Activated CD8-positive, alpha-beta memory T cell treated with anti-CD3 and anti-CD28 coated beads, Interleukin-2, amount 50 U/mL, for 4 hours (primary cell): ENCODE measurements around the gene PTGFRN.
"Not testable (repeated sequence)": the region's sequence is repeated elsewhere in the genome, so short reads cannot be mapped to it uniquely, and the experiment has no call there.

Experiments
- DNase-seq: peaks from one replicate; pipeline ENCODE4 v3.0.0-alpha.2; 2020

PTGFRN gene

GRCh38 chr1:116947092-116947860 lies 37.6 kb downstream of the PTGFRN start:
- DNase-seq = no peak

GRCh38 chr1:116948046-116948445 lies 38.3 kb downstream of the PTGFRN start:
- DNase-seq = no peak

GRCh38 chr1:116948642-116949041 lies 38.9 kb downstream of the PTGFRN start:
- DNase-seq = no peak

DNA sequence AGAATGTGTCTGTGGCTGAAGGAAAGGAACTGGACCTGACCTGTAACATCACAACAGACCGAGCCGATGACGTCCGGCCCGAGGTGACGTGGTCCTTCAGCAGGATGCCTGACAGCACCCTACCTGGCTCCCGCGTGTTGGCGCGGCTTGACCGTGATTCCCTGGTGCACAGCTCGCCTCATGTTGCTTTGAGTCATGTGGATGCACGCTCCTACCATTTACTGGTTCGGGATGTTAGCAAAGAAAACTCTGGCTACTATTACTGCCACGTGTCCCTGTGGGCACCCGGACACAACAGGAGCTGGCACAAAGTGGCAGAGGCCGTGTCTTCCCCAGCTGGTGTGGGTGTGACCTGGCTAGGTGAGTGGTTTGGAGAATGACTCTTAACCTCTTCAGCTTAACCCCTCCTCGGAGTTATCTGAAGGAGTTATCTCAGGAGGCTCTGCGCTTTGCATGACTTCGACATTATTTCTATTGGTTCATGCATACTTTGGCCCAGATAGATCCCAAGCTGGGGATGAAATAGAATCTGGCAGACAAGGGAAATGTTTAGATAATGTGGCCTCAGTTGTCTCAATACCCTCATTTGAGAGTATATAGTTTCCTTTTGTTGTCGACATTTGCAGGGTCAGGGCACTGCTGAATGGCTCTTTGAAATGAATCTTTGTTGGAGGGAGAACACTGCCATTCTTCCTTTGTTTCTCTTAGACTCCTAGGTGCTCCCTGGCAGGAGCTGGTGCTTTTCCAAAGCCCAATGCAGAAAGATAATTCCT lies 39.7 kb downstream of the PTGFRN start:
- DNase-seq = no peak

GRCh38 chr1:116950517-116951199 lies 40.9 kb downstream of the PTGFRN start:
- DNase-seq = no peak

- DNase-seq = no peak
Measured at GRCh38 chr1:116951200-116951935, 41.7 kb downstream of the PTGFRN start.

GRCh38 chr1:116952738-116953275 lies 43.1 kb downstream of the PTGFRN start:
- DNase-seq = no peak

DNA sequence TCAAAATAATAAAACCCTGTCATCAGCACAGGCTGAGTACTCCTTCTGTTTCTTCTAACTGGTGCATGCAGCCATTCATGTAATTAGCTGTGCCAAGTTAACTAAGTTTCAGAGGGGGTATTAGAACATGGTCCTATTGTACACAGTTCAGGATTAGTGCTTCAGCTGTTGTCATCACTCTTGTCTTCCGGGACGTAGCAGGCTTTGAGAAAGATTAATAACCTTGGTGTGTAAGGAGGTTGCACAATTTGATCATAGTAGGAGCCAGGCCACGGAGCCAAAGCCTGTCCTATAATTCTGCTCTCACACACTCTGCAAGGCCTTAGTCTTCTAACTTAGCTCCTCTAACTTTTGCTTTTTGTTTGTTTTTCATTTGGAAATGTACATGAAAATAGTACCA lies 44.7 kb downstream of the PTGFRN start:
- DNase-seq = no peak

DNA sequence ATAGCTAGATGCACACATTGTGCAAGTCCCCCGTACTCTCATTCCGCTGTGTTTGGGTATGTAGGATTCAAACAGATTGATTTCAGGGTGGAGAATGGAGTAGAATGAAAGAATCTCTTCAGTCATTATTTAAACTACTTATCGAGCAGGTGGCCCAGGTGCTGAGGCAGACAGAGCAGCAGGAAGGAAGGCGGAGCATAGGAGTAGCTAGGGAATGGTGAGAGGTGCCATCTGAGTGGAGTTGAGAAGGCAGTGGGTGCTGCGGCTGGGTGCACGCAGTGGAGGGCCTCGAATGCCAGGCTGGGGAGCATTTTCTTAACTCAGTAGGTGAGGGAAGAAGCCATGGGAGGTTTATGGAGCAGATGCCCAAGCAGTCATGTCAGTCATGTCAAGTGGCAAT lies 46.7 kb downstream of the PTGFRN start:
- no peak for DNase-seq

DNA sequence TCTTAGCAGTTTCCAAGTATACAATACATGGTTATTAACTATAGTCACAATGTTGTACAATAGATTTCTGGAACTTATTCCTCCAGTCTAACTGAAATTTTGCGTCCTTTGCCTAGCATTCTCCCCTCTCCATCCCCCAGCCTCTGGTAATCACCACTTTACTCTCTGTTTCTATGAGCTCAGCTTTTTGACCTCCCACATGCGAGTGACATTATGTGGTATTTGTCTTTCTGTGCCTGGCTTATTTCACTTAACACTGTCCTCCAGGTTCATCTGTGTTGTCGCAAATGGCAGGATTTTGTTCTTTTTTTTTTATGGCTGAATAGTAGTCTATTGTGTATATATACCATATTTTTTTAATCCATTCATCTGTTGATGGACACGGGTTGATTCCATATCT lies 47.9 kb downstream of the PTGFRN start:
- no peak for DNase-seq

- DNase-seq = no peak
Measured at GRCh38 chr1:116958110-116958509, 48.4 kb downstream of the PTGFRN start.

- DNase-seq = no peak
Measured at GRCh38 chr1:116958977-116959376, 49.3 kb downstream of the PTGFRN start.

DNA sequence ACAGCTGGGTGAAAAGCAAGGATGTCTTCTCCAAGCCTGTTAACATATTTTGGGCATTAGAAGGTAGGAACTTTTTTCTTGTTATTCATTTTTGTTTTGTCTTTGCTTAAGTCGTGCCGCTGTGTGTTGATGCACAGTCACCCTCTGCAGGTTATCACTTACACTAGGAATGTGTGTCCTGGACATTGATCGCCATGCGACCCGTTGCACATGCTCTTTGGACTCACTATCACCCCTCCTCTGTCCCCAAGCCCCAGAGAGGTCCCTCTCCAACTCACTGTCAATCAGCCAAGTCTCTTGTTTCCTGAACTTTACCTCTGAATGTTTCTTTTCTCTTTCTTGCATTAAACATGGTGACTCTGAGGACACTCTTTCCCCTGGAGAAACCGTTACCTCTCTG lies 51.9 kb downstream of the PTGFRN start:
- DNase-seq = no peak

GRCh38 chr1:116962987-116963639 lies 53.4 kb downstream of the PTGFRN start:
- no peak for DNase-seq

- no peak for DNase-seq
Measured at GRCh38 chr1:116966791-116967190, 57.1 kb downstream of the PTGFRN start.

DNA sequence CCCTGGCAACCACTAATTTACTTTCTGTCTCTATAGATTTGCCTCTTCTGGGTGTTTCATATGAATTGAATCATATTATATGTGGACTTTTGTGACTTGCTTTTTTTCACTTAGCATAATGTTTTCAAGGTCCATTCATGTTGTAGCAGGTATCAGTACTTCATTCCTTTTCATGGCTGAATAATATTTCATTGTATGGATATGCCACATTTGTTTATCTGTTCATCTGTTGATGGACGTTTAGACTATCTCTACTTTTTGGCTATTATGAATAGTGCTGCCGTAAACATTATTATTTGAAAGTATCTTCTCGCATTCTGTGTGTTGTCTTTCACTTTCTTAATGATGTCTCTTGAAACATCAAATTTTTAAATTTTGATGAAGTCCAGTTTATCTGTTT lies 59.0 kb downstream of the PTGFRN start:
- no peak for DNase-seq

DNA sequence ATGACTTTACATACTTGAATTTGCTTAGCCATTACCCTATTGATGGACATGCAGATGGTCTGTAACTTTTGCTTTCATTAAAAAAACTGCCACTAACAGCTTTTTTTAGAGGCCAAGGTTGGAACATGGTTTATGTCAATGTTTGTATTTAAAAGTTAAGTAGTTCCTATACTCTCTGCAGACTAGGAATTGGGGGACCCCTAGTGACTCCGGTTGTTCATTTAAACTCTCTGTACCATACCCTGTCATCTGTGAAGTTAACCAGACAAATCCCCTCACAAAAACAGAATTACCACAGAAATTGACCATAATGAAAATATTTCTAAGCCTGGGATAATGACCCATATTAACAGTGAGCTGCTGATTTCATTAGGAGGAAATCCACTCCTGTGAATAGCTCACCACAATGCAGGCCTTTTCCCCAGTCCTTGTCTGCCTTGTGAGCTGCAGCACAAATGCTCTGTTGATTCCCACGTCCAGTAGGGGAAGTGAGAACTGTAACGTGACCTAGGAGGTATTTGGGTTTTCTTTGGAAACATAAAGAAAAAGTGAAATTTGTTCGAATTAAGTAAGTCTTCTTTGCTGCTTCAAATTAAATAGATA lies 61.6 kb downstream of the PTGFRN start:
- no peak for DNase-seq

- DNase-seq = no peak
Measured at GRCh38 chr1:116971965-116972673, 62.4 kb downstream of the PTGFRN start.

DNA sequence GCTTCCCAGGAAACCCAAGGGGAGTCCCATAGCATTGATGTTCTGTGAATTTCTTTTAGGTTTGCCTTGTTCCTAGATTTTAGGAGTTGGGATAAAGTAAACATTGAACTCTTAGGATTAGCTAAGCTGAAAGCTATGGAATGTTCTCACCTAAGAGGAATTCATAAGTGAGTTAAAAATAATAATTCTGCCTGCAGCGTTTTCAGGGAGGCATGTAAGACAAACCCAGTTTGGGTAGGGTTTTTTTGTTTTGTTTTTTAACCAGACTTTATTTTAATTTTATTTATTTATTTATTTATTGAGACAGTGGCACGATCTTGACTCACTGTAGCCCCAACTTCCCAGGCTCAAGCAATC lies 62.9 kb downstream of the PTGFRN start:
- DNase-seq = no peak

GRCh38 chr1:116980309-116980708 lies 70.6 kb downstream of the PTGFRN start:
- not testable (repeated sequence) for DNase-seq

DNA sequence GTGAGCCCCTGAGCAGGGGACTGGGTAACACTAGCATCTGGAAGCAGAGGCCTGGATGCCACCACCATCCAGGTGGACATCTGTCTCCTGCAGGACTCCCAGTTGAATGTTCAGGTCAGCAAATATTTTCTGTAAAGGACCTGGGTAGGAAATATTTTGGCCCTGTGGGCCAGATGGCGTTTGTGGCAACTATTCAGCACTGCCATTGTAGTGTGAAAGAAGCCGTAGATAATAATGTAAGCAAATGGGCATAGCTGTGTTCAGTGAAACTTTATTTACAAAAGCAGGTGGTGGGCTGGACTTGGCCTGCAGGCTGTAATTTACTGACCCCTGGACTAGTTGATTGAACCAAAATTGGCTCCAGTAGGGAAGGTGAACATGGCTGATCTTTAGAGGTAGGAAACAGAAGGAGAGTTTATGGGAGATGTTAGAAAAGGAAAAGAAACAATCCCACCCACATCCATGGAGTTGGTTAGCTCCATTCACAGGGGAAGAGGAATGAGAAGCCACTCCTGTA lies 71.9 kb downstream of the PTGFRN start:
- DNase-seq = no peak
